DOHH2 (cell line): ENCODE data around the gene SIK3.

Experiments
- EZH2phosphoT487 ChIP-seq: fragments of 200-600 bp; sonication (generic); IDR thresholded peaks from 2 replicates; pipeline ENCODE4 v1.6.1; 2017; ENCODE audit warnings: borderline replicate concordance, mild to moderate bottlenecking, antibody characterized with exemption, low read length, moderate library complexity, mixed read lengths
- TF ChIP-seq, protein P1 (sequence below): fragments of 200-600 bp; sonication (generic); IDR thresholded peaks from one replicate; pipeline ENCODE4 v1.5.1; 2014; ENCODE audit warnings: antibody characterized with exemption, mild to moderate bottlenecking, low read depth, low read length; ENCODE audit not compliant: poor library complexity, severe bottlenecking

DNA sequence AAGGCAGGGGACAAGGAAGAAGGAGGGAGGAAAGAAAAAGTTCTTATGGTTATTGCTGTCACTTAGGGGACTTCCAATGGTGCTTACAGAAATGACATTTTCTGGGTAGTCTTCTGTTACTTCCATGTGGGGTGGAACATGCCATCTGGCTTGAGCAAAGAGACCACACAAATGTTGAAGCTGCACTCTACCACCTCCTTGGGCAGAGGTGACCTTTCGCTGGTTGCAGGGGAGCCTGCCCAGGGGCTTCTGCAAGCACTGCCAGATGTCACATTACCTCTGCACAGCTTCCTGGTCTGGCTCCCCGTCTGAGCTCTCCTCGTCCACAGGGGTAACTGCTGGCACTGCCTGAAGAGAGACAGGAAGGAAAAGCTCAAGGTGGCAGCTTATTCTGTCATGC lies 228.2 kb downstream of the SIK3 start:
- TF ChIP-seq, protein P1, sequence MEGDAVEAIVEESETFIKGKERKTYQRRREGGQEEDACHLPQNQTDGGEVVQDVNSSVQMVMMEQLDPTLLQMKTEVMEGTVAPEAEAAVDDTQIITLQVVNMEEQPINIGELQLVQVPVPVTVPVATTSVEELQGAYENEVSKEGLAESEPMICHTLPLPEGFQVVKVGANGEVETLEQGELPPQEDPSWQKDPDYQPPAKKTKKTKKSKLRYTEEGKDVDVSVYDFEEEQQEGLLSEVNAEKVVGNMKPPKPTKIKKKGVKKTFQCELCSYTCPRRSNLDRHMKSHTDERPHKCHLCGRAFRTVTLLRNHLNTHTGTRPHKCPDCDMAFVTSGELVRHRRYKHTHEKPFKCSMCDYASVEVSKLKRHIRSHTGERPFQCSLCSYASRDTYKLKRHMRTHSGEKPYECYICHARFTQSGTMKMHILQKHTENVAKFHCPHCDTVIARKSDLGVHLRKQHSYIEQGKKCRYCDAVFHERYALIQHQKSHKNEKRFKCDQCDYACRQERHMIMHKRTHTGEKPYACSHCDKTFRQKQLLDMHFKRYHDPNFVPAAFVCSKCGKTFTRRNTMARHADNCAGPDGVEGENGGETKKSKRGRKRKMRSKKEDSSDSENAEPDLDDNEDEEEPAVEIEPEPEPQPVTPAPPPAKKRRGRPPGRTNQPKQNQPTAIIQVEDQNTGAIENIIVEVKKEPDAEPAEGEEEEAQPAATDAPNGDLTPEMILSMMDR, result no peak
- TF ChIP-seq EZH2phosphoT487, result no peak
